ENCODE results near the gene SUSD4.

SUSD4 gene

GRCh38 chr1:223403184-223403815 lies 39.3 kb upstream of the SUSD4 start:
- TF ChIP-seq EGR1 (IDR thresholded peaks at IDR 0.05) (no peak), NFIC (IDR thresholded peaks at IDR 0.05) (peak; percentile 55)

- TF ChIP-seq NFIC (IDR thresholded peaks at IDR 0.05) (no peak), RAD21 (IDR thresholded peaks at IDR 0.05; ENCODE audit: low read depth) (no peak), TEAD4 (IDR thresholded peaks at IDR 0.05) (no peak), FOXM1 (IDR thresholded peaks at IDR 0.05; ENCODE audit: borderline replicate concordance, low read depth) (no peak), USF1 (IDR thresholded peaks at IDR 0.05) (no peak), MAX (IDR thresholded peaks at IDR 0.05) (no peak), YY1 (IDR thresholded peaks at IDR 0.05; ENCODE audit: low read depth) (no peak)
These were observed 38.8 kb upstream of the SUSD4 start for GRCh38 chr1:223402790-223403142.

GRCh38 chr1:223401873-223402789 lies 38.2 kb upstream of the SUSD4 start:
- TF ChIP-seq CREB1 (IDR thresholded peaks at IDR 0.05; ENCODE audit: low read depth) (no peak), USF1 (IDR thresholded peaks at IDR 0.05) (no peak)

GRCh38 chr1:223394706-223395105 lies 30.7 kb upstream of the SUSD4 start:
- no peak for TF ChIP-seq USF1 (IDR thresholded peaks at IDR 0.05)
- TF ChIP-seq MAX (IDR thresholded peaks at IDR 0.05): no peak
- no peak for TF ChIP-seq EGR1 (IDR thresholded peaks at IDR 0.05)
- no peak for TF ChIP-seq RAD21 (IDR thresholded peaks at IDR 0.05; ENCODE audit: low read depth)
- TF ChIP-seq EP300 (IDR thresholded peaks at IDR 0.05; ENCODE audit: borderline replicate concordance): no peak
- no peak for TF ChIP-seq YY1 (IDR thresholded peaks at IDR 0.05; ENCODE audit: low read depth)
- TF ChIP-seq REST (IDR thresholded peaks at IDR 0.05; ENCODE audit: low read depth): no peak
- no peak for TF ChIP-seq TAF1 (IDR thresholded peaks at IDR 0.05; ENCODE audit: low read depth)

- no peak for TF ChIP-seq NFIC (IDR thresholded peaks at IDR 0.05)
- TF ChIP-seq TEAD4 (IDR thresholded peaks at IDR 0.05): no peak
- no peak for TF ChIP-seq ZBTB7A (IDR thresholded peaks at IDR 0.05; ENCODE audit: low read depth)
- no peak for TF ChIP-seq EP300 (IDR thresholded peaks at IDR 0.05; ENCODE audit: borderline replicate concordance)
These were observed 30.3 kb upstream of the SUSD4 start for GRCh38 chr1:223394242-223394641.

GRCh38 chr1:223393275-223394214 lies 29.6 kb upstream of the SUSD4 start, which contains the start of gene CCDC185:
CCDC185 (plus strand) TSS chr1:223393415; CDS start chr1:223393476, 61 bp downstream.
- TF ChIP-seq NFIC (IDR thresholded peaks at IDR 0.05) (no peak), CREB1 (IDR thresholded peaks at IDR 0.05; ENCODE audit: low read depth) (no peak), TEAD4 (IDR thresholded peaks at IDR 0.05) (no peak), MAX (IDR thresholded peaks at IDR 0.05) (peak; percentile 70), TAF1 (IDR thresholded peaks at IDR 0.05; ENCODE audit: low read depth) (no peak), ZBTB7A (IDR thresholded peaks at IDR 0.05; ENCODE audit: low read depth) (no peak), CEBPB (IDR thresholded peaks at IDR 0.05) (no peak)

GRCh38 chr1:223390618-223391017 lies 26.6 kb upstream of the SUSD4 start:
- TF ChIP-seq USF1 (IDR thresholded peaks at IDR 0.05) (no peak), RAD21 (IDR thresholded peaks at IDR 0.05; ENCODE audit: low read depth) (no peak), CREB1 (IDR thresholded peaks at IDR 0.05; ENCODE audit: low read depth) (no peak), TCF12 (IDR thresholded peaks at IDR 0.05; ENCODE audit: low read depth) (no peak), FOXM1 (IDR thresholded peaks at IDR 0.05; ENCODE audit: borderline replicate concordance, low read depth) (no peak)

Measured in Ishikawa (cell line).